Activated CD8-positive, alpha-beta T cell treated with anti-CD3 and anti-CD28 coated beads for 36 hours (primary cell): Measurements from ENCODE around the gene TMEM260. TPM values are rescaled to one million over a fixed set of nuclear protein-coding genes. Genes with fewer than 3 reads are reported as not detected.

Experiments used
- ATAC-seq: fragments of 200-7000 bp; cut with Tn5 transposase; one replicate; pipeline ENCODE4 v1.10.0; 2021; ENCODE audit warnings: mild to moderate bottlenecking, moderate library complexity
- CTCF ChIA-PET: fragments of 350-600 bp; sonication (Branson Sonifier 250); formaldehyde crosslinking; loops from one replicate; lab custom pipeline; 2021; ENCODE audit warnings: antibody characterized with exemption; lab: Charles Lee
- POLR2A ChIA-PET: fragments of 350-600 bp; sonication (Branson Sonifier 250); formaldehyde crosslinking; loops from one replicate; lab custom pipeline; 2021; ENCODE audit warnings: antibody characterized with exemption; lab: Charles Lee
- DNase-seq: peaks from one replicate; pipeline ENCODE4 v3.0.0-alpha.2; 2020
- H3K27ac Mint-ChIP-seq: one replicate; pipeline ENCODE4 v1.8.0; 2021; ENCODE audit warnings: mild to moderate bottlenecking, mixed read lengths
- H3K27me3 Mint-ChIP-seq: one replicate; pipeline ENCODE4 v1.8.0; 2021; ENCODE audit warnings: mixed read lengths
- H3K36me3 Mint-ChIP-seq: one replicate; pipeline ENCODE4 v1.8.0; 2021; ENCODE audit warnings: low read depth, mixed read lengths
- H3K4me1 Mint-ChIP-seq: one replicate; pipeline ENCODE4 v1.8.0; 2021; ENCODE audit warnings: low read depth, mixed read lengths
- H3K4me3 Mint-ChIP-seq: one replicate; pipeline ENCODE4 v1.8.0; 2021; ENCODE audit warnings: mild to moderate bottlenecking, moderate library complexity, mixed read lengths
- H3K9me3 Mint-ChIP-seq: one replicate; pipeline ENCODE4 v1.8.0; 2021; ENCODE audit warnings: mixed read lengths
- intact Hi-C: fragments of 100-400 bp; cut with micrococcal nuclease; formaldehyde crosslinking; loops from one replicate; pipeline ENCODE4 v1.10.0; 2022
- total RNA-seq, 2 experiments: library from RNA; stranded (reverse); gene quantifications; one replicate each; pipeline ENCODE4 v1.2.3, GENCODE V29; 2021
- TF ChIP-seq, protein P1 (sequence below): fragments of 200-600 bp; IDR thresholded peaks from one replicate; pipeline ENCODE4 v1.8.0; 2022; ENCODE audit warnings: antibody characterized with exemption, mild to moderate bottlenecking

The TMEM260 gene
- total RNA-seq, 2 experiments from 2014 or later, result 10.6 to 11.1 TPM

DNA sequence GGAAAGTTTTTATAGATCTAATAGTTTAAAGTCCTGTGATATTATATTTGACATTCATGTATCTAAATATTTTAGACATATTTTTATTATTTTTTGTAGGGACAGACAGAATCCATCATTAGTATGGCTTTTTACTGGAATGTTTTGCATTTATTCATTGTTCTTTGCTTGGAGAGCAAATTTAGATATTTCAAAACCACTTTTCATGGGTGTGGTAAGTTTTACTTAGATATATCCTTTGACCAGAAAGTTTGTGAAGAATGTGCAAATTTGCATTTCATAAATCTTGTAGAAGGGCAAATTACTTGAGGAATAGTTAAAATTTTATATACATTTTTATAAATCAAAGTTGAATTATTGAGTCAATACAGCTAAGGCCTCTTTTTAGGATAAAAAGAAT is 37.5 kb downstream of the TMEM260 start:
- no peaks in the 10 kb centered on the region for H3K4me1 Mint-ChIP-seq
- POLR2A ChIA-PET, result no interaction called here
- H3K27me3 Mint-ChIP-seq, result no peaks in the 10 kb centered on the region
- no peak for ATAC-seq
- no peak overlapping the region for H3K27ac Mint-ChIP-seq
- TF ChIP-seq, protein P1, sequence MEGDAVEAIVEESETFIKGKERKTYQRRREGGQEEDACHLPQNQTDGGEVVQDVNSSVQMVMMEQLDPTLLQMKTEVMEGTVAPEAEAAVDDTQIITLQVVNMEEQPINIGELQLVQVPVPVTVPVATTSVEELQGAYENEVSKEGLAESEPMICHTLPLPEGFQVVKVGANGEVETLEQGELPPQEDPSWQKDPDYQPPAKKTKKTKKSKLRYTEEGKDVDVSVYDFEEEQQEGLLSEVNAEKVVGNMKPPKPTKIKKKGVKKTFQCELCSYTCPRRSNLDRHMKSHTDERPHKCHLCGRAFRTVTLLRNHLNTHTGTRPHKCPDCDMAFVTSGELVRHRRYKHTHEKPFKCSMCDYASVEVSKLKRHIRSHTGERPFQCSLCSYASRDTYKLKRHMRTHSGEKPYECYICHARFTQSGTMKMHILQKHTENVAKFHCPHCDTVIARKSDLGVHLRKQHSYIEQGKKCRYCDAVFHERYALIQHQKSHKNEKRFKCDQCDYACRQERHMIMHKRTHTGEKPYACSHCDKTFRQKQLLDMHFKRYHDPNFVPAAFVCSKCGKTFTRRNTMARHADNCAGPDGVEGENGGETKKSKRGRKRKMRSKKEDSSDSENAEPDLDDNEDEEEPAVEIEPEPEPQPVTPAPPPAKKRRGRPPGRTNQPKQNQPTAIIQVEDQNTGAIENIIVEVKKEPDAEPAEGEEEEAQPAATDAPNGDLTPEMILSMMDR, result no peak
- no peak overlapping the region for H3K4me3 Mint-ChIP-seq
- no peaks in the 10 kb centered on the region for H3K9me3 Mint-ChIP-seq
- DNase-seq, result no peak
- peaks cover 25% of the 10 kb centered on the region for H3K36me3 Mint-ChIP-seq
- CTCF ChIA-PET, result no interaction called here
- intact Hi-C loops, result no loop called here

DNA sequence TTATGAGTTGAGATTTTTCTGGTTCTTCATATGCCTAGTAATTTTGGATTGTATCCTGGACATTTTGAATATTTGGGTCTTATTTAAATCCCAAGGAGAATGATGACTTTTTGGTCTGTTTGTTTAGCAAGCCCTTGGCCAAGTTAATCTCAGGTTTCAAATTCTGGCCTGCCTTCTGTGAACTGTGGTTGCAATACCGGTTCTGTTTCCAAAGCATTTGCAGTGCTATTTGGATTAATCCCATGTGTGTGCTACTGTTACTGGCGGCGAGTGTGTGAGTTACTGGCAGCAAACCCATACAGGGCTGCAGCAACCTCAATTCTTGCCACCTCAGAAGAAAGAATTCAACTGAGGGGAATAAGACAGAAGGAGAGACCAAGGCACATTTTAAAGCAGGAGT is 51.1 kb downstream of the TMEM260 start:
- TF ChIP-seq, protein P1, result no peak
- Mint-ChIP-seq H3K9me3 (peaks cover 10% of the 10 kb centered on the region), H3K27ac (no peak overlapping the region), H3K27me3 (no peaks in the 10 kb centered on the region), H3K4me3 (no peak overlapping the region), H3K4me1 (no peaks in the 10 kb centered on the region), H3K36me3 (peaks cover 64% of the 10 kb centered on the region)
- DNase-seq (no peak), ATAC-seq (no peak)
- POLR2A ChIA-PET, result interaction anchor here (0.6 kb wide), 1 partner anchor 48 kb away, joined by 3 read pairs; no protein-coding TSS in a partner anchor
- intact Hi-C loops, result no loop called here
- CTCF ChIA-PET, result no interaction called here

DNA sequence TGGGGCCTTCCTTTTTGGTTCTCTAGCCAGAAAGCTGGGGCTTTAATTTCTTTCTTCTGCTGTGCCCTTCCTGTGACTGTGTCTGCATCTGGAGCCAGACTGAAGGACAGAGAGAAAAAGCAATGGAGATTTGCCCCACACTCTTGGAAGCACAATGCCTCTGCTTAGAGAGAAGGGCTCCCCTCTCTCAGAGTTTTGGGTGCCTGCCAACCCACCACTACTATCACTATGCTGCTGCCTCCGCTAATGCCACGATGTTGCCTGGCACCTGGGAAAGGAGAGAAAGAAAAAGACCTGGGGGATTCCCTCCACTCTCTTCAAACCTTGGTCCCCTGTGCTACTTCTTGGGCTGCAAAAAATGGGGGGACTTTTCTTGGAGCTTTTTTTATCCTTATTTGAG is 52.6 kb downstream of the TMEM260 start:
- no peak overlapping the region for H3K4me3 Mint-ChIP-seq
- DNase-seq (no peak), ATAC-seq (no peak)
- ChIA-PET POLR2A (no interaction called here), CTCF (no interaction called here)
- no peaks in the 10 kb centered on the region for H3K4me1 Mint-ChIP-seq
- intact Hi-C loops, result no loop called here
- TF ChIP-seq, protein P1, result no peak
- H3K9me3 Mint-ChIP-seq, result peaks cover 10% of the 10 kb centered on the region
- no peak overlapping the region for H3K27ac Mint-ChIP-seq
- H3K27me3 Mint-ChIP-seq, result no peaks in the 10 kb centered on the region
- peaks cover 69% of the 10 kb centered on the region for H3K36me3 Mint-ChIP-seq

DNA sequence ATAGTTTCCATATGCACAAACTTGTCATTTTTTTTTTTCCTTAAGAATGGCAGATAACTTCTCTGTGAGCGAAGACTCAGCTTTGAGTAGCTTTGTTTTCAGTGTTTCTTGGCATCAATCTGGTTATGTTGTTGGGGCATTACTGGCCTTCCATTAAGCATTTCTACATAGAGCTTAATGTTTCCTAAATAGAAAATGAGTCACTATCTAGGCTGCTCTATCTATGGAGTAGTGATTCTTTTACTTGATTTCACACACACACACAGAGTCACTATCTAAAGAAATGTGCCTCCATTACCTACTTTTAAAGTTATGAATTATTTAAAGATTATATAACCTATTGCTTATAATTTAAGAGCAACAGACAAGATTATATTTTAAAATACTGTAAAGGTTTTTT is 53.9 kb downstream of the TMEM260 start:
- H3K27me3 Mint-ChIP-seq, result no peaks in the 10 kb centered on the region

DNA sequence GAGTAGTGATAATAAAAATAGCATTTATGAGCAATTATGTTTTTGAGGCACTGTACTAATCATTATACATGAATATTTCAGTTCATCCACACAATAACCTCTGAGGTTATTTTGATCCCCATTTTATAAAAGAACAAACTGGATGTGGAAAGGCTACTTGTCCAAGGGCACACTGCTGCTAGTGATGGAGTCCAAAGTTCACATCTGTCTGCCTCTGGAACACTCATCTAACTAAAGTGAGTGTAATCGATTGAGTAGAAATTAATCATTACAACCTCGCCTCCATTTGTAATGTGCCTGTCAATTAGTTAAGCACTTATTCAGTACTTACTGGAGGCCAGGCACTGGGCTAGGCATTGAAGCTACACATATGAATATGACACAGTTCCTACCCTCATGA is 55.4 kb downstream of the TMEM260 start:
- H3K4me1 Mint-ChIP-seq, result no peaks in the 10 kb centered on the region
- ChIA-PET POLR2A (no interaction called here), CTCF (no interaction called here)
- intact Hi-C loops, result no loop called here
- no peak overlapping the region for H3K4me3 Mint-ChIP-seq
- H3K36me3 Mint-ChIP-seq, result peaks cover 76% of the 10 kb centered on the region
- TF ChIP-seq, protein P1, result no peak
- ATAC-seq (no peak), DNase-seq (no peak)
- peaks cover 7% of the 10 kb centered on the region for H3K9me3 Mint-ChIP-seq
- H3K27ac Mint-ChIP-seq, result no peak overlapping the region
- H3K27me3 Mint-ChIP-seq, result no peaks in the 10 kb centered on the region

More for the DNA sequence above, 53.9 kb downstream of the TMEM260 start:
- Mint-ChIP-seq H3K36me3 (peaks cover 70% of the 10 kb centered on the region), H3K4me3 (no peak overlapping the region), H3K9me3 (peaks cover 8% of the 10 kb centered on the region), H3K4me1 (no peaks in the 10 kb centered on the region), H3K27ac (no peak overlapping the region)
- ChIA-PET CTCF (interaction anchor here (0.6 to 1.5 kb wide), 3 partner anchors 13 to 1071 kb away, joined by 3 to 4 read pairs (median 3); no protein-coding TSS in a partner anchor), POLR2A (no interaction called here)
- intact Hi-C loops, result no loop called here
- DNase-seq (no peak), ATAC-seq (no peak)
- TF ChIP-seq, protein P1, result no peak
